Daoy (cell line): ENCODE data around the gene STPG1. TPM values are rescaled to one million over a fixed set of nuclear protein-coding genes. Genes with fewer than 3 reads are reported as not detected.
A peak's percentile ranks its signal among the peaks of the same experiment; 100 is the strongest.

Experiments used
- DNase-seq: peaks from one replicate; pipeline ENCODE4 v3.0.0-alpha.2; 2015; ENCODE audit warnings: low read depth
- total RNA-seq: library from RNA; depleted of rRNA; stranded (reverse); fragments of >200 nt; shearing (Covaris generic); gene quantifications from 2 replicates; pipeline ENCODE4 v1.2.3, GENCODE V29; 2014

STPG1 gene
- total RNA-seq, 1 experiment from 2014 or later, result 2.2 TPM

- DNase-seq, result no peak
Measured at GRCh38 chr1:24392982-24393650, 20.5 kb downstream of the STPG1 start.

GRCh38 chr1:24392604-24392946 lies 21.0 kb downstream of the STPG1 start:
- no peak for DNase-seq

- peak; percentile 74 for DNase-seq
Measured at GRCh38 chr1:24391882-24392603, 21.5 kb downstream of the STPG1 start.

GRCh38 chr1:24390924-24391782 lies 22.4 kb downstream of the STPG1 start:
- DNase-seq, result peak; percentile 89

- no peak for DNase-seq
Measured at GRCh38 chr1:24389231-24389678, 24.3 kb downstream of the STPG1 start.

GRCh38 chr1:24388331-24388885 lies 25.2 kb downstream of the STPG1 start:
- DNase-seq, result no peak

- DNase-seq, result no peak
Measured at GRCh38 chr1:24387636-24388175, 25.9 kb downstream of the STPG1 start.

GRCh38 chr1:24386931-24387330 lies 26.7 kb downstream of the STPG1 start:
- DNase-seq, result no peak

GRCh38 chr1:24386241-24386640 lies 27.3 kb downstream of the STPG1 start:
- DNase-seq, result no peak

GRCh38 chr1:24385160-24385940 lies 28.2 kb downstream of the STPG1 start:
- DNase-seq, result peak; percentile 61

- peak; percentile 80 for DNase-seq
Measured at GRCh38 chr1:24384251-24385090, 29.1 kb downstream of the STPG1 start.

- no peak for DNase-seq
Measured at GRCh38 chr1:24383381-24383940, 30.1 kb downstream of the STPG1 start.

GRCh38 chr1:24382165-24382577 lies 31.4 kb downstream of the STPG1 start:
- no peak for DNase-seq

- no peak for DNase-seq
Measured at GRCh38 chr1:24381256-24381655, 32.3 kb downstream of the STPG1 start.

GRCh38 chr1:24380508-24380907 lies 33.1 kb downstream of the STPG1 start:
- no peak for DNase-seq

GRCh38 chr1:24379733-24380315 lies 33.8 kb downstream of the STPG1 start:
- no peak for DNase-seq

GRCh38 chr1:24374891-24375786 lies 38.4 kb downstream of the STPG1 start:
- no peak for DNase-seq

- DNase-seq, result no peak
Measured at GRCh38 chr1:24373710-24374109, 39.9 kb downstream of the STPG1 start.
